Activated naive CD8-positive, alpha-beta T cell treated with anti-CD3 and anti-CD28 coated beads, Interleukin-2, amount 10 ng/mL, durations not matched to agents 7 days and 5 days (primary cell): ENCODE measurements around the gene NOX5. TPM values are rescaled to one million over a fixed set of nuclear protein-coding genes. Genes with fewer than 3 reads are reported as not detected.

Source experiments
- ATAC-seq: fragments of 150-1000 bp; cut with Tn5 transposase; one replicate; pipeline ENCODE4 v1.10.0; 2021; ENCODE audit warnings: low read depth, moderate library complexity
- POLR2A ChIA-PET: fragments of 350-600 bp; sonication (Branson Sonifier 250); formaldehyde crosslinking; loops from one replicate; lab custom pipeline; 2021; ENCODE audit warnings: antibody characterized with exemption; lab: Charles Lee
- DNase-seq: peaks from one replicate; pipeline ENCODE4 v3.0.0; 2021
- H3K27ac Mint-ChIP-seq: one replicate; pipeline ENCODE4 v1.8.0; 2022; ENCODE audit warnings: mild to moderate bottlenecking, mixed read lengths
- H3K27me3 Mint-ChIP-seq: one replicate; pipeline ENCODE4 v1.8.0; 2022; ENCODE audit warnings: mild to moderate bottlenecking, moderate library complexity, mixed read lengths
- H3K36me3 Mint-ChIP-seq: one replicate; pipeline ENCODE4 v1.8.0; 2021; ENCODE audit warnings: mild to moderate bottlenecking, mixed read lengths
- H3K4me1 Mint-ChIP-seq: one replicate; pipeline ENCODE4 v1.8.0; 2021; ENCODE audit warnings: mixed read lengths
- H3K4me3 Mint-ChIP-seq: one replicate; pipeline ENCODE4 v1.8.0; 2022; ENCODE audit warnings: mild to moderate bottlenecking, moderate library complexity, mixed read lengths
- H3K9me3 Mint-ChIP-seq: one replicate; pipeline ENCODE4 v1.8.0; 2021; ENCODE audit warnings: mixed read lengths
- total RNA-seq, 2 experiments: library from RNA; stranded (reverse); gene quantifications; one replicate each; pipeline ENCODE4 v1.2.3, GENCODE V29; 2021

The NOX5 gene
- total RNA-seq, 2 experiments from 2014 or later = 0.06 TPM; not detected in 1

DNA sequence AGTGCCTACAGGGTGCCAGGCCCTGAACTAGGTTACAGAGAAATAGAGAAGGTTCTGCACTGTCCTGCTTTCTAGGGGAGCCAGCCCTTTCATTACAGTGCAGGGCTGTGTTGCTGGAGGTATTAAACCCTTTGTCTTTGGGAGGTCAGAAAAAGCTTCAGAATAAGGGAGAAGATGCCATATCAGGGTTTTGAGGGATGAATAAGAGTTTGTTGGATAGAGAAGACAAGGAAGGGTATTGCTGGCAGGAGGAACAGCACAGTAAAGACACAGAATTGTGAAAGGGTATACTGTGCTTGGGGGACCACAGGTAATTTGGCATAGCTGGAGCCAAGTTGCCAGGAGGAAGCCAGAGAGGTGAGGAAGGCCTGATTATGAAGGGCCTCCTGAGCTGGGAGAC lies 23.0 kb downstream of the NOX5 start:
- H3K4me1 Mint-ChIP-seq = no peaks in the 10 kb centered on the region
- no peaks in the 10 kb centered on the region for H3K9me3 Mint-ChIP-seq
- no peak overlapping the region for H3K4me3 Mint-ChIP-seq
- POLR2A ChIA-PET = no interaction called here
- no peak overlapping the region for H3K27ac Mint-ChIP-seq
- peaks cover 4% of the 10 kb centered on the region for H3K27me3 Mint-ChIP-seq
- ATAC-seq = no peak
- DNase-seq = no peak
- no peaks in the 10 kb centered on the region for H3K36me3 Mint-ChIP-seq

DNA sequence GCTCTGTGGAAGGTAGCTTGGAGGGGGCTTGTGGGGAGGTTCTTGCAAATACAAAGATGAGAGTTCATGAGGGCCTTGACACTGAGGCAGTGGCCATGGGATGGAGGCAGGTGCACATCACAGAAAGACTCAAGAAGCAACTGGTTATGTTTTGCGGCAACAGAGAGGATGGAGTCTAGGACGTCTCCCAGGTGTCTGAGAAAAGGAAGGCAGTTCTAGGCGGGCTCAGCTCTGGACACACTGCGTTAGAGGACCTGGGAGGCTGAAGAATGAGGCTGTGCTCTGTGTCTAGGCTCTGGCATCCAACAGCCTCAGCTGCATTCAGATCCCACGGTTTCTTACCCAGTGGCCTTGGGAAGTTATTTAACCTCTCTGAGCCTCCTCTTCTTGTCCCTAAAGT lies 23.5 kb downstream of the NOX5 start:
- POLR2A ChIA-PET = no interaction called here
- peaks cover 4% of the 10 kb centered on the region for H3K27me3 Mint-ChIP-seq
- H3K4me3 Mint-ChIP-seq = no peak overlapping the region
- ATAC-seq (no peak), DNase-seq (no peak)
- no peaks in the 10 kb centered on the region for H3K4me1 Mint-ChIP-seq
- no peak overlapping the region for H3K27ac Mint-ChIP-seq
- no peaks in the 10 kb centered on the region for H3K9me3 Mint-ChIP-seq
- no peaks in the 10 kb centered on the region for H3K36me3 Mint-ChIP-seq

DNA sequence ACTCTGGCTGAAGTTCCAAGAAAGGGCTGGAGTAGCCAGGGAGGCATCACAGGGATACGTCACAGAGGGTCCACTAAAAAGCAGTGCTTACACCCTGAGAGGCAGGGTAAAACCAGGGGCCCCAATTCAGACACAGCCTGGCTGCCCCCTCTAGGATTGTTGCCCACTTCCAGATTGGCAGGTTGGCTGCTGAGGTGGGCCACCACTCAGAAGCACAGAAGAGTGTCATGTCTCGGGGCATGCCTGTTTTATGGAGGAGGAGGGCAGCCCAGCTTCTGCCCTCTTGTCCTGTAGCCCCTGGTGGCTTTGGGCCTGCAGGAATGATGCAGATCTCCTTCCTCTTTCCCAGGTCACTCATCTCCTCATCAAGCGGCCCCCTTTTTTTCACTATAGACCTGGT lies 24.0 kb downstream of the NOX5 start:
- DNase-seq = no peak
- ATAC-seq = no peak
- H3K9me3 Mint-ChIP-seq = no peaks in the 10 kb centered on the region

DNA sequence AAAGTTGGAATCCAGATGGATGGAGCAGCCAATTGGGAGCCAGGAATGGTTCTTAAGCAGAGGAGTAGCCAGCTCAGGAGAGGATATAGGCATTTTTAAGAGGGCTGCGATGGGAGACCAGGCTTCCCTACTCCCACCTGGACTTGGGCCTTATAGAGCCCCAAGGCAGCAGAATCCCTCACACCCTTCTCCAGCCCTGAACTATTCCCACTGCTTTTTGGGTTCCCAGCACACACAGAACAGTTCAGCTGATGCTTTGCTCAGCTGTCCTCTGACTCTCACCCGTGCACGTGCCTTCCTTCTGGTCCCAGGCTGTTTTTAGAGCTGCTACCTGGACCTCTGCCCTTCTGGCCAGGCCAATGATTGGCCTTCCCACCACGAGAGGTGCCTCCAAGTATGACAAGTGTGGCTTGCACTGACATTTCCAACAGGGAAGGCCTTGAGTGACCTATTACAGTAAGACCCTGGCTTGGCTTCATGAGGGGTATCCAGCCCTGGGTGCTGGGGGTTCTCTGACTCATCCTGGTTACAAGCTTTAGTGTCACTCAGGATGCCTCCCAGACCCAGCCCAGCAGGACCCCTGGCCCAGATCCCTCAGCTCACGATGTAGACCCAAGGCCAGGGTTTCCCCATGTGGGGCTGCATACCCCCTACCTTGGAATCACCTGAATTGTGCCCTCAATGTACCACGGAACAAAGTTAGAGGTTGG lies 25.2 kb downstream of the NOX5 start:
- no peaks in the 10 kb centered on the region for H3K9me3 Mint-ChIP-seq
- ATAC-seq (no peak), DNase-seq (no peak)
- H3K27ac Mint-ChIP-seq = no peak overlapping the region
- H3K4me1 Mint-ChIP-seq = no peaks in the 10 kb centered on the region
- H3K36me3 Mint-ChIP-seq = no peaks in the 10 kb centered on the region
- no peak overlapping the region for H3K4me3 Mint-ChIP-seq
- H3K27me3 Mint-ChIP-seq = peaks cover 2% of the 10 kb centered on the region
- POLR2A ChIA-PET = no interaction called here

More for the DNA sequence above, 24.0 kb downstream of the NOX5 start:
- H3K4me3 Mint-ChIP-seq = no peak overlapping the region
- no peaks in the 10 kb centered on the region for H3K4me1 Mint-ChIP-seq
- H3K36me3 Mint-ChIP-seq = no peaks in the 10 kb centered on the region
- peaks cover 4% of the 10 kb centered on the region for H3K27me3 Mint-ChIP-seq
- POLR2A ChIA-PET = no interaction called here
- no peak overlapping the region for H3K27ac Mint-ChIP-seq

DNA sequence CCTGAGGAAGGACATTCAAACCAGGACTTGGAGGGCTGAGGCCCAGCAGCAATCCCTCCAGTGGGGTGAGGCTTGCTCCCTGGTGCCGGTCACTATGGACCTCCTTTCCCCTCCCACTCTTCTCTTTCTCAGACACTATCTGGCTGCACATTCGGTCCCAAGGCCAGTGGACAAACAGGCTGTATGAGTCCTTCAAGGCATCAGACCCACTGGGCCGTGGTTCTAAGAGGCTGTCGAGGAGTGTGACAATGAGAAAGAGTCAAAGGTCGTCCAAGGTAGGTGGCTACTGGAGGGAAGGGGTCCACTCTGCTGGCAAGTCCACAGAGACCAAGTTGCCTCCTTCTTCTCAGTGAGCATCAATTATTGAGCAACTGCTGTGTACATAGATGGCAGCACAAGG lies 28.0 kb downstream of the NOX5 start:
- Mint-ChIP-seq H3K9me3 (no peaks in the 10 kb centered on the region), H3K27ac (no peak overlapping the region), H3K36me3 (no peaks in the 10 kb centered on the region), H3K27me3 (peaks cover 10% of the 10 kb centered on the region), H3K4me1 (no peaks in the 10 kb centered on the region), H3K4me3 (no peak overlapping the region)
- no peak for DNase-seq
- ATAC-seq = no peak
- POLR2A ChIA-PET = no interaction called here

DNA sequence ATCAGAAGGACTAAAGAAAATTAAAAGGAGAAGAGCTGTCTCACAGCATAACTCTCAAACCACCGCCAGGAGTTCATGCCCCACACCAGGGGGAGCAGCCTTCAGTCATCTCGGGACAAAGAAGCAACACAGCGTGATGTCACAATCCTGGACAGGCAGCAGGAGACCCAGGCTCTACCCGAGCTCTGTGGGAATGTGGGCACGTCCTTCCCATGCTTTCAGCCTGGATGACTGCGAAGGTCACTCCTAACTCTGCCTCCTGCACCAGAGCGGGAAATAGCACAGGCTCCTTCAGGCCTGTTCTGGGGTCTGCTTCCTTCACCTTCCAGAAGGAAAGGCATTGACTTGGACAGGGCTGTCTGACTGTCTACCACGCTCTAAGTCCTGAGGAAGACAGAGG lies 31.3 kb downstream of the NOX5 start:
- Mint-ChIP-seq H3K27me3 (peaks cover 13% of the 10 kb centered on the region), H3K4me1 (no peaks in the 10 kb centered on the region), H3K27ac (no peak overlapping the region), H3K36me3 (no peaks in the 10 kb centered on the region), H3K4me3 (no peak overlapping the region), H3K9me3 (no peaks in the 10 kb centered on the region)
- DNase-seq (no peak), ATAC-seq (no peak)
- POLR2A ChIA-PET = no interaction called here

DNA sequence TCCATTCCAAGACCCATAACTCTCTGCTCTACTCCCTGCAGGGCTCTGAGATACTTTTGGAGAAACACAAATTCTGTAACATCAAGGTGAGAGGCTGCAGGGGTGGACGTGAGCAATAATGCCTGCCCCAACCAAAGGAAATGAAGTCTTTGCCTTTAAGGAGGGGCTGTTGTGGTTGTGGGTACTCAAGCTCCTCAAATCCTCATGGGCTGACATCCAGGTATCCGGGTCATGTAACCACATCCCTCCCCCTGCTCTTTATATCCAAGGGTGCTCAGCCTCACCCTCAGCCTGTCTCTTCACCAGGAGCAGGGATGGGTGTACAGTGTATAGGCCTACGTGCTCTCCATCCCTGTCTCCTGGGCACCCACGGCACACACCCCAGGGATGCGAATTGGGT lies 32.3 kb downstream of the NOX5 start:
- Mint-ChIP-seq H3K4me3 (no peak overlapping the region), H3K36me3 (no peaks in the 10 kb centered on the region), H3K27me3 (peaks cover 13% of the 10 kb centered on the region), H3K27ac (no peak overlapping the region), H3K4me1 (no peaks in the 10 kb centered on the region), H3K9me3 (no peaks in the 10 kb centered on the region)
- POLR2A ChIA-PET = no interaction called here
- ATAC-seq (no peak), DNase-seq (no peak)

DNA sequence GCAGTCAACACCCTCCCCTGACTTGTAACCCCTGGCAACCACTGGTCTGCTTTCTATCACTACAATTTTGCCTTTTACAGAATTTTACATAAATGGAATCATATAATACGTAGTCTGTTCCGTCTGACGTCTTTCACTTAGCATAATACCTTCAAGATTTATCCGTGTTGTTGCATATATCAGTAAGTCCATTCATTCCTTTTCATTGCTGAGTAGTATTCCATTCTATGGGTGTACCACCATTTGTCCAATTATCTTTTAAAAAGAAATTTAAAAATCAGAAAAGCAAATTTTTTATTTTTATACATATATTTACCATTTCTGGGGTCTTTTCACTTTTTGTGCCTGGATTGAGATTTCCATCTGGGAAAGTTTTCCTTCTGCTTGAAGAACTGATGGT lies 35.5 kb downstream of the NOX5 start:
- Mint-ChIP-seq H3K27me3 (peaks cover 20% of the 10 kb centered on the region), H3K36me3 (no peaks in the 10 kb centered on the region), H3K4me1 (no peaks in the 10 kb centered on the region), H3K9me3 (no peaks in the 10 kb centered on the region), H3K4me3 (no peak overlapping the region), H3K27ac (no peak overlapping the region)
- no peak for DNase-seq
- POLR2A ChIA-PET = no interaction called here
- no peak for ATAC-seq

DNA sequence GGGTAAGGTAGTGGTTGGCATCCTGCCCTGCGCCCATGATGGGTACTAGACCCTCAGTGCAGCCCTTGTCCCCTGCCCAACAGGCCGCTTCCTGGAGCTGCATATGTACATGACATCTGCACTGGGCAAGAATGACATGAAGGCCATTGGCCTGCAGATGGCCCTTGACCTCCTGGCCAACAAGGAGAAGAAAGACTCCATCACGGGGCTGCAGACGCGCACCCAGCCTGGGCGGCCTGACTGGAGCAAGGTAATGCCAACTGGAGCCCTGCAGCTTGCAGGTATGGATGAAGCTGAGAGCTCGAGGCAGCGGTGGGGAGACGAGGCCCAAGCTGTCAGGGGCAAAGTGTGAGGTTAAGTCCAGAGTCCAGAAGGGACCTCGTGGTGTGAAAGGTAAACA lies 40.8 kb downstream of the NOX5 start:
- ATAC-seq = no peak
- peaks cover 9% of the 10 kb centered on the region for H3K27me3 Mint-ChIP-seq
- H3K9me3 Mint-ChIP-seq = no peaks in the 10 kb centered on the region
- no peak overlapping the region for H3K27ac Mint-ChIP-seq
- no peak for DNase-seq
- H3K36me3 Mint-ChIP-seq = no peaks in the 10 kb centered on the region
- POLR2A ChIA-PET = no interaction called here
- H3K4me1 Mint-ChIP-seq = peaks cover 7% of the 10 kb centered on the region
- H3K4me3 Mint-ChIP-seq = no peak overlapping the region

DNA sequence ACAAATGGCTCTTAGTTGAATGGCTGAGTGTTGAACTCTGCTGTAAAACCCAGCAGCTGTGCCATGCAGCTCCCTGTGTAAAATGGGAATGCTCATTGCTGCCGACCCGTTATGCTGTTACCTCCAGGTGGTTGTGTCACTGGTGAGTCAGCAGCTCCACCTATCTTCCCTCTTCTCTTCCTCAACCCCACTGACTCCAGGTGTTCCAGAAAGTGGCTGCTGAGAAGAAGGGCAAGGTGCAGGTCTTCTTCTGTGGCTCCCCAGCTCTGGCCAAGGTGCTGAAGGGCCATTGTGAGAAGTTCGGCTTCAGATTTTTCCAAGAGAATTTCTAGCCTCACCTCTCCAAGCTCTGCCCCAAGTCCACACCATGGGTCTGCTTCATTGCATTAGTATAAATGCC lies 41.9 kb downstream of the NOX5 start:
- DNase-seq = no peak
- POLR2A ChIA-PET = no interaction called here
- no peak overlapping the region for H3K4me3 Mint-ChIP-seq
- H3K4me1 Mint-ChIP-seq = peaks cover 15% of the 10 kb centered on the region
- H3K27me3 Mint-ChIP-seq = peaks cover 9% of the 10 kb centered on the region
- H3K36me3 Mint-ChIP-seq = no peaks in the 10 kb centered on the region
- ATAC-seq = no peak
- H3K9me3 Mint-ChIP-seq = no peaks in the 10 kb centered on the region
- H3K27ac Mint-ChIP-seq = no peak overlapping the region

DNA sequence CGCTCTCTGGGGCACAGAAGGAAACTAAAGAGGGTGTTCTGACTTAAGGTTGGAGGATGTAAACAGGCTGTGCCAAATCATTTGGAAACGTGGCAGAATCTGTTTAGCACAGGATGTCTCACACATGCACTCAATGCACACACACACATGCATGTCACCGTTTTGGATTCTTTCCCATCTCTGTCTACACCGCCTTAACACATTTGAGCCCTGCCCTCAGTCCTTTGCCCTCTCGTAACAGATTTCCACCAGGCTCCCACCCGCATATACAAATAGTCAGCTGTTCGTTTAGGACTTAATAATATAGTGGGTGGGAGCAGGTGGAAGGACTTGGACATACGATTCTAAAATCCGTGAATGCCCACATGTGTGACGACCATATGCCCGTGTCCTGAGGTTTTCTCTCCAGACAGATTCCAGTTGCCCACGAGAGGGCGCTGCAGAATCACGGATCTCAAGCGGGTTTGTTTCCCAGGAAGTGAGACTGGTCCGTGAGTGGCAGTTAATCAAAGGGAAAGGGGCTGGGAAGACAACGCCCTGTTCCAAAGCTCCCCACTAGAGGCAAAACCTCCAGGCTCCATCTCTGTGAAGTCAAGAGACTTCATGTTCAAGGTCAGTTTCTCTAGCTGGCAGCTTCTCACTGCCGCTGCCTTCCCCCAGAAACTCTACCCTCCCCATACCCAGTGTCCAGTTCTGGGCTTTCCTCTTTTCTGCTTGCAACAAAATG lies 44.5 kb downstream of the NOX5 start:
- no peak overlapping the region for H3K27ac Mint-ChIP-seq
- H3K36me3 Mint-ChIP-seq = no peaks in the 10 kb centered on the region
- no peak overlapping the region for H3K4me3 Mint-ChIP-seq

DNA sequence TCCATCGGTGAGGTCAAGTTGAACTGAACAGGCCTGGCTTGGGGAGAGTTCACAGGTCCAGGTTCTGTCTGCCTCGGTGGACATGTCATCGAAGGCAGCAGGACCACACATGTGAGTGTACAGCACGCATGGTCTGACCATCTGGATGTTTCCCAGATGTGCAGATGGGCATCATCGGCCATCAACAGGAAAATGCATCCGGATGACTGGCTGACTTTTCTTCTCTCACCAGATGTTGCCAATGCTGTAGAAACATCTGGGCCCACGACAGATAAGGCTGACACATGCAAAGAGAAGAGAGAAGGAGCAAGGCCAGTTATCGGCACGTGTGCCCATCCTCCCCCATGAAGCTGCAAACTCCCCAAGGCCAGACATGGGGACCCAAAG lies 45.1 kb downstream of the NOX5 start:
- H3K27me3 Mint-ChIP-seq = peaks cover 2% of the 10 kb centered on the region
- peaks cover 22% of the 10 kb centered on the region for H3K4me1 Mint-ChIP-seq
- no peak for ATAC-seq
- POLR2A ChIA-PET = interaction anchor here (0.6 kb wide), 2 partner anchors 67 to 101 kb away, joined by 3 to 5 read pairs; partner anchors contain the start of gene GLCE
- no peak overlapping the region for H3K4me3 Mint-ChIP-seq
- H3K9me3 Mint-ChIP-seq = no peaks in the 10 kb centered on the region
- H3K27ac Mint-ChIP-seq = no peak overlapping the region
- H3K36me3 Mint-ChIP-seq = no peaks in the 10 kb centered on the region
- no peak for DNase-seq

More for the DNA sequence above, 44.5 kb downstream of the NOX5 start:
- ATAC-seq = peak; percentile 47
- Mint-ChIP-seq H3K4me1 (peaks cover 18% of the 10 kb centered on the region), H3K9me3 (no peaks in the 10 kb centered on the region), H3K27me3 (peaks cover 2% of the 10 kb centered on the region)
- POLR2A ChIA-PET = interaction anchor here (0.6 kb wide), 2 partner anchors 68 to 101 kb away, joined by 3 to 5 read pairs; partner anchors contain the start of gene GLCE
- DNase-seq = peak; percentile 79

DNA sequence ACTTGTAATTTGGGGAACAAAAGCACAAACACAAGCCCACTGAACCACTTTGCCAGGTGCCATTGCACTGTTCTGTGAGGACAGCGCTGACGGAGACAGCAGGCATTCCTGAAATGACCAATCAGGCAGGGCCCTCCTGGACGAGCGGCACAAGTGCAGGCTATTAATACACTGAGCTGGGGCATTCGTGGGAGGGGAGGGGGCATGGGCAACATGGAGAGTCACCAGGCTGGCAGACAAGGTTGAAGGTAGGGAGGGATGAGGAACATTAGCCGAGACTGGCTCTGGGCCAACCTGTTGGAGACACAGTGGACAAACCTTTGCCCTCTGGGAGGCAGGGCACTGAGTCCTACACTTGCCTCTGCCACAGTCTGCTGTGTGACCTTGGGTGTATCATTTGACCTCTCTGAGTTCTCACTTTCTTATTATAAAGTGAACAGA lies 45.6 kb downstream of the NOX5 start:
- H3K4me3 Mint-ChIP-seq = no peak overlapping the region
- H3K36me3 Mint-ChIP-seq = no peaks in the 10 kb centered on the region
- POLR2A ChIA-PET = no interaction called here
- H3K9me3 Mint-ChIP-seq = no peaks in the 10 kb centered on the region
- H3K27me3 Mint-ChIP-seq = peaks cover 2% of the 10 kb centered on the region
- H3K4me1 Mint-ChIP-seq = peaks cover 22% of the 10 kb centered on the region
- DNase-seq = no peak
- no peak overlapping the region for H3K27ac Mint-ChIP-seq
- ATAC-seq = no peak

DNA sequence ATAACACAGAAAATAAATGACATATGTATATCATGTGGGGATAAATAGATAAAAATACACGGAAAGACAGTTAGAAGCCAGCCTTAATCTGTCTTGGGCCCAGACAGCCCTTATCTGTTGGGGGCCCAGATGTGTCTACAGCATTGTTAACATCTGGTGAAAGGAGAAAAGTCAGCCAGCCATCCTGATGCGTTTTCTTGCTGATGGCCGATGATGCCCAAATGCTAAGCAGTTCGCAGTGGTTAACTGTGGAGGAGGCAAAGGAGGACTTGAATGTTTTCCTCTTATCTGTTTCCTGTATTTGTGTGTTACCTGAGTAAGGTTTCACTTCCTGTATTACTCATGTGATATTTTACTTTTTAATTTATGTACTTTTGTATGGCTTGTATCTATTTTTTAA lies 46.2 kb downstream of the NOX5 start:
- DNase-seq = no peak
- ATAC-seq = peak; percentile 36
- H3K9me3 Mint-ChIP-seq = no peaks in the 10 kb centered on the region
- POLR2A ChIA-PET = no interaction called here
- no peak overlapping the region for H3K27ac Mint-ChIP-seq
- H3K36me3 Mint-ChIP-seq = no peaks in the 10 kb centered on the region
- H3K4me1 Mint-ChIP-seq = peaks cover 22% of the 10 kb centered on the region
- H3K27me3 Mint-ChIP-seq = peaks cover 4% of the 10 kb centered on the region
- no peak overlapping the region for H3K4me3 Mint-ChIP-seq
